Body of pancreas (tissue), 4 donors: Measurements from ENCODE around the gene ACKR1.

ENCODE experiments used
- POLR2A ChIP-seq, 3 donors: fragments of 450-650 bp; IDR thresholded peaks; one replicate each; pipeline ENCODE4 v1.6.1; 2016; ENCODE audit warnings: antibody characterized with exemption in 3 of 3, mild to moderate bottlenecking in 2 of 3
- TF ChIP-seq, protein P1 (sequence below), 7 experiments: fragments of 450-650 bp in 4 of 7; fragments of 200-600 bp in 3 of 7; sonication (generic) in 3 of 7; IDR thresholded peaks; one replicate each; pipeline ENCODE4 v1.5.1; 2016 to 2019; ENCODE audit warnings: antibody characterized with exemption in 7 of 7

DNA sequence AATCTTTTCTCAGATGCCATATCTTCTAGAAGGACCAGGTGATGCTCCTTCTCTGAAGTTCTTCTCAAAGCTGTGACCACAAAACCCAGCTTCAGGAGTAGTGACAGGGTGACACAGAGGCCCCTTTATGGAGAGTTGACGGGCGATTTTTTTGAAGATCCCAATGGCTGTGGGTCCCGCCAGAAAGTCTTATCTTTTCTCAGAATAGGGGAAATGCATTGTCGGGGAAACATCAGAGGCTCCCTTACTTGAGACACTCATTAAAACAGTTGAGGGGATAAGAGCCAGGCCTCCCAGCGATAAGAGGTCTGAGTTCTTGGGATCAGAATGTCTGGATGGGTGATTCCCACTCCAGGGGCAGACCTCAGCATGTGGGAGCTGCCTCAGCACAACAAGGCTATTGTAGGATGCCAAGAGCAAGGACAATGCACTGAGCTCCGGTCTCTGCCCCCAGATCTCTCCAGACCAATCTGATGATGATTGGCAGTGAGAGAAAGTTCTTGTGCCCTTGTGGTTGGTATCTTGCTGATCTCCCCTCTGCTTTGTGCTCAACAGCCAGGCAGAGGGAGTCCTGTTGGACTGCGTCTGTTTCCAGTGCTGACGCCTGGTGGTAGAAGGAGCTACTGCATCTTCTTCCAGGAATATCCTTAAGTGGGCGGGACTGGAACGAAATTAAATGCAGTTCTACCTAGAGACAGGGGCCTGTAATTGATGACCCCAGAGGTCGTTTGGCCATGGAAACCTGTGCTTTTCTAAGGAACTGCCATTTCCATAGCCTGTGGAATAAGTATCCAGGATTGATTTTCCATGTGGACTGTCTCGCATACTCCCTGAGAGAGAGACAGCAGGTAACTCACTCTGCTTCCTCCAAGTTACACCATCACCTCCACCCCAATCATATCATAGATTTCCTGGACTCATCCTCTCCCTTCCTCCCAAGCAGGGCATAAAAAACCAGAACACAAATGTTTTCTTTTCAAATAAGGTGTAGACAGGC, 6.8 kb upstream of the ACKR1 start:
- TF ChIP-seq, protein P1, sequence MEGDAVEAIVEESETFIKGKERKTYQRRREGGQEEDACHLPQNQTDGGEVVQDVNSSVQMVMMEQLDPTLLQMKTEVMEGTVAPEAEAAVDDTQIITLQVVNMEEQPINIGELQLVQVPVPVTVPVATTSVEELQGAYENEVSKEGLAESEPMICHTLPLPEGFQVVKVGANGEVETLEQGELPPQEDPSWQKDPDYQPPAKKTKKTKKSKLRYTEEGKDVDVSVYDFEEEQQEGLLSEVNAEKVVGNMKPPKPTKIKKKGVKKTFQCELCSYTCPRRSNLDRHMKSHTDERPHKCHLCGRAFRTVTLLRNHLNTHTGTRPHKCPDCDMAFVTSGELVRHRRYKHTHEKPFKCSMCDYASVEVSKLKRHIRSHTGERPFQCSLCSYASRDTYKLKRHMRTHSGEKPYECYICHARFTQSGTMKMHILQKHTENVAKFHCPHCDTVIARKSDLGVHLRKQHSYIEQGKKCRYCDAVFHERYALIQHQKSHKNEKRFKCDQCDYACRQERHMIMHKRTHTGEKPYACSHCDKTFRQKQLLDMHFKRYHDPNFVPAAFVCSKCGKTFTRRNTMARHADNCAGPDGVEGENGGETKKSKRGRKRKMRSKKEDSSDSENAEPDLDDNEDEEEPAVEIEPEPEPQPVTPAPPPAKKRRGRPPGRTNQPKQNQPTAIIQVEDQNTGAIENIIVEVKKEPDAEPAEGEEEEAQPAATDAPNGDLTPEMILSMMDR (IDR thresholded peaks at IDR 0.05): peak; percentile 67 to 92 (median 85)
- TF ChIP-seq POLR2A (IDR thresholded peaks at IDR 0.05): no peak
